Activated CD8-positive, alpha-beta T cell treated with anti-CD3 and anti-CD28 coated beads for 36 hours (primary cell): ENCODE measurements around the gene WDR70. TPM values are rescaled to one million over a fixed set of nuclear protein-coding genes. Genes with fewer than 3 reads are reported as not detected.

Experiments used
- ATAC-seq: fragments of 200-7000 bp; cut with Tn5 transposase; one replicate; pipeline ENCODE4 v1.10.0; 2021; ENCODE audit warnings: mild to moderate bottlenecking, moderate library complexity
- CTCF ChIA-PET: fragments of 350-600 bp; sonication (Branson Sonifier 250); formaldehyde crosslinking; loops from one replicate; lab custom pipeline; 2021; ENCODE audit warnings: antibody characterized with exemption; lab: Charles Lee
- POLR2A ChIA-PET: fragments of 350-600 bp; sonication (Branson Sonifier 250); formaldehyde crosslinking; loops from one replicate; lab custom pipeline; 2021; ENCODE audit warnings: antibody characterized with exemption; lab: Charles Lee
- DNase-seq: peaks from one replicate; pipeline ENCODE4 v3.0.0-alpha.2; 2020
- H3K27ac Mint-ChIP-seq: one replicate; pipeline ENCODE4 v1.8.0; 2021; ENCODE audit warnings: mild to moderate bottlenecking, mixed read lengths
- H3K27me3 Mint-ChIP-seq: one replicate; pipeline ENCODE4 v1.8.0; 2021; ENCODE audit warnings: mixed read lengths
- H3K36me3 Mint-ChIP-seq: one replicate; pipeline ENCODE4 v1.8.0; 2021; ENCODE audit warnings: low read depth, mixed read lengths
- H3K4me1 Mint-ChIP-seq: one replicate; pipeline ENCODE4 v1.8.0; 2021; ENCODE audit warnings: low read depth, mixed read lengths
- H3K4me3 Mint-ChIP-seq: one replicate; pipeline ENCODE4 v1.8.0; 2021; ENCODE audit warnings: mild to moderate bottlenecking, moderate library complexity, mixed read lengths
- H3K9me3 Mint-ChIP-seq: one replicate; pipeline ENCODE4 v1.8.0; 2021; ENCODE audit warnings: mixed read lengths
- CTCF ChIP-seq: fragments of 200-600 bp; IDR thresholded peaks from one replicate; pipeline ENCODE4 v1.8.0; 2022; ENCODE audit warnings: antibody characterized with exemption, mild to moderate bottlenecking
- intact Hi-C: fragments of 100-400 bp; cut with micrococcal nuclease; formaldehyde crosslinking; loops from one replicate; pipeline ENCODE4 v1.10.0; 2022
- total RNA-seq, 2 experiments: library from RNA; stranded (reverse); gene quantifications; one replicate each; pipeline ENCODE4 v1.2.3, GENCODE V29; 2021

Gene WDR70
- total RNA-seq, 2 experiments from 2014 or later, result 30.8 to 32.7 TPM

DNA sequence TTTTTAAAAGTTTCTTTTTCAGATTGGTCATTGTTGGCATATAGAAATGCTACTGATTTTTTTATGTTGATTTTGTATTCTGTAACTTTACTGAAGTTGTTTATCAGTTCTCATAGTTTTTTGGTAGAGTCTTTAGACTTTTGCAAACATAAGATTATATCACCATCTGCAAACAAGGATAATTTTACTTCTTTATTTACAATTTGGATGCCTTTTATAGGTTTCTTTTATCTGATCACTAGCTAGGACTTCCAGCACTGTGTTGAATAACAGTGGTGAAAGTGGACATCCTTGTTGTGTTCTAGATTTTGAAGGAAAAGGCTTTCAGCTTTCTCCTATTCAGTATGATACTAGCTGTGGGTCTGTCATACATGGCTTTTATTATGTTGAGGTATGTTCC is 170.3 kb downstream of the WDR70 start:
- Mint-ChIP-seq H3K27ac (no peak overlapping the region), H3K4me3 (no peak overlapping the region), H3K4me1 (peaks cover 7% of the 10 kb centered on the region), H3K36me3 (peaks cover 9% of the 10 kb centered on the region), H3K9me3 (peaks cover 3% of the 10 kb centered on the region), H3K27me3 (no peaks in the 10 kb centered on the region)
- no peak for TF ChIP-seq CTCF
- ChIA-PET POLR2A (no interaction called here), CTCF (no interaction called here)
- DNase-seq, result no peak
- ATAC-seq, result no peak
- intact Hi-C loops, result no loop called here

- peaks cover 7% of the 10 kb centered on the region for H3K4me1 Mint-ChIP-seq
- peaks cover 9% of the 10 kb centered on the region for H3K36me3 Mint-ChIP-seq
- ATAC-seq (no peak), DNase-seq (no peak)
- H3K27ac Mint-ChIP-seq, result no peak overlapping the region
- ChIA-PET POLR2A (no interaction called here), CTCF (no interaction called here)
- no peaks in the 10 kb centered on the region for H3K27me3 Mint-ChIP-seq
- TF ChIP-seq CTCF, result no peak
- intact Hi-C loops, result no loop called here
- no peak overlapping the region for H3K4me3 Mint-ChIP-seq
- peaks cover 3% of the 10 kb centered on the region for H3K9me3 Mint-ChIP-seq
These were observed 173.0 kb downstream of the WDR70 start for GRCh38 chr5:37552161-37552560.

GRCh38 chr5:37552770-37553719 is 173.9 kb downstream of the WDR70 start:
- DNase-seq (no peak), ATAC-seq (no peak)
- Mint-ChIP-seq H3K36me3 (peaks cover 9% of the 10 kb centered on the region), H3K27ac (no peak overlapping the region), H3K9me3 (peaks cover 3% of the 10 kb centered on the region), H3K4me3 (no peak overlapping the region), H3K4me1 (peaks cover 11% of the 10 kb centered on the region), H3K27me3 (no peaks in the 10 kb centered on the region)
- ChIA-PET CTCF (interaction anchor here (1.4 kb wide), 1 partner anchor 140 kb away, joined by 5 read pairs; no protein-coding TSS in a partner anchor), POLR2A (no interaction called here)
- intact Hi-C loops, result no loop called here
- TF ChIP-seq CTCF, result no peak

GRCh38 chr5:37553720-37554404 is 174.7 kb downstream of the WDR70 start:
- H3K27ac Mint-ChIP-seq, result no peak overlapping the region
- H3K4me3 Mint-ChIP-seq, result no peak overlapping the region
- CTCF ChIA-PET, result interaction anchor here (1.3 to 1.5 kb wide), 3 partner anchors 11 to 141 kb away, joined by 3 to 5 read pairs (median 4); no protein-coding TSS in a partner anchor
- H3K9me3 Mint-ChIP-seq, result peaks cover 3% of the 10 kb centered on the region
- intact Hi-C loops, result no loop called here
- peaks cover 9% of the 10 kb centered on the region for H3K36me3 Mint-ChIP-seq
- POLR2A ChIA-PET, result no interaction called here
- H3K4me1 Mint-ChIP-seq, result peaks cover 11% of the 10 kb centered on the region
- H3K27me3 Mint-ChIP-seq, result no peaks in the 10 kb centered on the region
- no peak for ATAC-seq
- no peak for TF ChIP-seq CTCF
- DNase-seq, result no peak

- ATAC-seq, result no peak
- POLR2A ChIA-PET, result no interaction called here
- TF ChIP-seq CTCF, result no peak
These were observed 175.3 kb downstream of the WDR70 start for GRCh38 chr5:37554405-37554739.

More at GRCh38 chr5:37554405-37554739, 175.3 kb downstream of the WDR70 start:
- intact Hi-C loops, result no loop called here
- CTCF ChIA-PET, result interaction anchor here (1.3 to 1.5 kb wide), 2 partner anchors 11 to 141 kb away, joined by 3 to 4 read pairs; no protein-coding TSS in a partner anchor
- Mint-ChIP-seq H3K27me3 (no peaks in the 10 kb centered on the region), H3K4me1 (peaks cover 9% of the 10 kb centered on the region), H3K9me3 (peaks cover 3% of the 10 kb centered on the region), H3K27ac (no peak overlapping the region), H3K36me3 (peaks cover 9% of the 10 kb centered on the region), H3K4me3 (no peak overlapping the region)
- no peak for DNase-seq
